CD14-positive monocyte (primary cell): ENCODE measurements around the gene IPO9. TPM values are rescaled to one million over a fixed set of nuclear protein-coding genes. Genes with fewer than 3 reads are reported as not detected.

Experiments used
- DNase-seq, 3 donors: peaks; one replicate each; pipeline ENCODE4 v3.0.0-alpha.2; 2011 to 2022
- H2AFZ ChIP-seq: 2 replicates; pipeline ENCODE4 v1.6.0; 2012; ENCODE audit warnings: mild to moderate bottlenecking, low read depth, low read length, inconsistent platforms; ENCODE audit not compliant: insufficient read depth, poor library complexity, severe bottlenecking
- H3K27ac ChIP-seq, 2 donors: 1 replicate in 1 of 2; 2 replicates in 1 of 2; pipeline ENCODE4 v1.5.1; 2012 to 2013; ENCODE audit warnings: low read length in 2 of 2, control low read depth in 1 of 2, inconsistent platforms in 1 of 2, low read depth in 1 of 2, mild to moderate bottlenecking in 1 of 2
- H3K27me3 ChIP-seq, 2 donors: one replicate each; pipeline versions ENCODE4 v1.6.0 to v1.6.1; 2011 to 2013; ENCODE audit warnings: low read length in 2 of 2; ENCODE audit not compliant: control insufficient read depth in 2 of 2, insufficient read depth in 2 of 2
- H3K36me3 ChIP-seq, 2 donors: replicated peaks in 1 of 2; 1 replicate in 1 of 2; 2 replicates in 1 of 2; pipeline versions ENCODE4 v1.5.1 to v1.6.1; 2012 to 2013; ENCODE audit warnings: low read length in 2 of 2, control low read depth in 1 of 2, inconsistent platforms in 1 of 2, mild to moderate bottlenecking in 1 of 2; ENCODE audit not compliant: insufficient read depth in 2 of 2, control insufficient read depth in 1 of 2
- H3K4me1 ChIP-seq, 2 donors: 1 replicate in 1 of 2; 2 replicates in 1 of 2; pipeline versions ENCODE4 v1.5.1 to v1.6.1; 2012 to 2013; ENCODE audit warnings: low read length in 2 of 2, control low read depth in 1 of 2, inconsistent platforms in 1 of 2, mild to moderate bottlenecking in 1 of 2, moderate library complexity in 1 of 2; ENCODE audit not compliant: insufficient read depth in 2 of 2, control insufficient read depth in 1 of 2
- H3K4me2 ChIP-seq: replicated peaks from 2 replicates; pipeline ENCODE3; 2012; ENCODE audit warnings: low read length, moderate library complexity, mild to moderate bottlenecking; ENCODE audit not compliant: poor library complexity, severe bottlenecking; ENCODE audit errors: extremely low read depth
- H3K4me3 ChIP-seq, 3 experiments: fragments of 200-600 bp in 1 of 3; sonication (generic) in 1 of 3; replicated peaks in 1 of 3; 1 replicate in 2 of 3; 2 replicates in 1 of 3; pipeline ENCODE4 v1.5.1; 2011 to 2013; ENCODE audit warnings: low read length in 3 of 3, mild to moderate bottlenecking in 3 of 3, control low read depth in 2 of 3, low read depth in 2 of 3, inconsistent platforms in 1 of 3, moderate library complexity in 1 of 3
- H3K79me2 ChIP-seq: 2 replicates; pipeline ENCODE4 v1.6.0; 2012; ENCODE audit warnings: mild to moderate bottlenecking, control low read depth, inconsistent platforms, low read length, moderate library complexity; ENCODE audit not compliant: insufficient read depth
- H3K9ac ChIP-seq: 2 replicates; pipeline ENCODE4 v1.6.0; 2017; ENCODE audit warnings: low read length, mild to moderate bottlenecking; ENCODE audit not compliant: insufficient read depth, poor library complexity, severe bottlenecking
- H3K9me3 ChIP-seq, 2 donors: replicated peaks in 1 of 2; 1 replicate in 1 of 2; 2 replicates in 1 of 2; pipeline versions ENCODE4 v1.5.1 to v1.6.1; 2012 to 2013; ENCODE audit warnings: low read length in 2 of 2, control low read depth in 1 of 2; ENCODE audit not compliant: control insufficient read depth in 1 of 2, insufficient read depth in 1 of 2
- H4K20me1 ChIP-seq: 2 replicates; pipeline ENCODE4 v1.6.0; 2012; ENCODE audit warnings: mild to moderate bottlenecking, low read length, control low read depth, moderate library complexity; ENCODE audit not compliant: insufficient read depth
- H3K27ac Mint-ChIP-seq, 7 donors: one replicate each; pipeline ENCODE4 v1.8.0; 2020; ENCODE audit warnings: mild to moderate bottlenecking in 7 of 7, mixed read lengths in 7 of 7, moderate library complexity in 6 of 7, inconsistent platforms in 2 of 7
- H3K27me3 Mint-ChIP-seq, 3 donors: one replicate each; pipeline ENCODE4 v1.8.0; 2021 to 2022; ENCODE audit warnings: low read depth in 3 of 3, mild to moderate bottlenecking in 3 of 3, mixed read lengths in 3 of 3, moderate library complexity in 3 of 3, inconsistent platforms in 1 of 3
- H3K36me3 Mint-ChIP-seq, 2 donors: one replicate each; pipeline ENCODE4 v1.8.0; 2020; ENCODE audit warnings: mixed read lengths in 2 of 2, inconsistent platforms in 1 of 2, mild to moderate bottlenecking in 1 of 2
- H3K4me1 Mint-ChIP-seq: one replicate; pipeline ENCODE4 v1.8.0; 2020; ENCODE audit warnings: mild to moderate bottlenecking, mixed read lengths
- H3K4me3 Mint-ChIP-seq, 2 donors: one replicate each; pipeline ENCODE4 v1.8.0; 2020; ENCODE audit warnings: mild to moderate bottlenecking in 2 of 2, mixed read lengths in 2 of 2, moderate library complexity in 1 of 2
- H3K9me3 Mint-ChIP-seq, 7 donors: one replicate each; pipeline ENCODE4 v1.8.0; 2020 to 2022; ENCODE audit warnings: mixed read lengths in 7 of 7, mild to moderate bottlenecking in 6 of 7, moderate library complexity in 6 of 7, inconsistent platforms in 2 of 7
- CTCF ChIP-seq: fragments of 200-600 bp; IDR thresholded peaks from one replicate; pipeline ENCODE4 v1.8.0; 2022; ENCODE audit warnings: antibody characterized with exemption, mild to moderate bottlenecking
- WGBS: methylation state at CpG from one replicate; pipeline ENCODE4 v1.1.5; 2013; ENCODE audit warnings: missing lambda C conversion rate; ENCODE audit not compliant: insufficient coverage; 5-methylcytosine and 5-hydroxymethylcytosine counted together
- intact Hi-C, 2 donors: fragments of 100-400 bp; cut with micrococcal nuclease; formaldehyde crosslinking; loops; one replicate each; pipeline versions ENCODE4 v1.15.0 to v1.15.1; 2023
- polyA plus RNA-seq, 3 donors: library from polyadenylated mRNA; depleted of rRNA in 1 of 3; unstranded in 2 of 3; stranded (reverse) in 1 of 3; fragments of 300-500 nt in 2 of 3; fragments of >200 nt in 1 of 3; fragmentation: Illumina TruSeq in 2 of 3; gene quantifications; 1 replicate in 2 of 3; 2 replicates in 1 of 3; pipeline ENCODE4 v1.2.3, GENCODE V29; 2012 to 2021

IPO9 gene
- polyA plus RNA-seq, 3 donors, result 11.3 to 12.6 (median 12.0) TPM

GRCh38 chr1:201891451-201892045 is 62.6 kb downstream of the IPO9 start:
- peaks cover 14% of the 10 kb centered on the region for H3K4me1 Mint-ChIP-seq
- Histone ChIP-seq H3K9ac (no peak overlapping the region), H3K4me1 (peaks cover 9 to 12% of the 10 kb centered on the region in 2 donors), H3K4me3 (no peak overlapping the region), H4K20me1 (no peaks in the 10 kb centered on the region), H3K79me2 (no peaks in the 10 kb centered on the region), H3K4me2 (no peak overlapping the region), H3K9me3 (peaks cover 0 to 6% of the 10 kb centered on the region in 2 donors), H3K36me3 (no peaks in the 10 kb centered on the region), H3K27me3 (peaks cover 19 to 47% of the 10 kb centered on the region in 2 donors), H3K27ac (no peak overlapping the region), H2AFZ (no peak overlapping the region)
- H3K36me3 Mint-ChIP-seq, result peaks cover 0 to 6% of the 10 kb centered on the region in 2 donors
- H3K9me3 Mint-ChIP-seq, result peaks cover 0 to 13% (median 1%) of the 10 kb centered on the region in 7 donors
- H3K4me3 Mint-ChIP-seq, result no peak overlapping the region
- intact Hi-C loops, result loop anchor here in 1 of 2 donors (5.0 kb wide), 1 partner anchor 71 kb away; no protein-coding TSS in a partner anchor
- 88% methylated on average over 4 of the region's 5 CpGs for WGBS
- TF ChIP-seq CTCF, result no peak
- no peak for DNase-seq
- H3K27me3 Mint-ChIP-seq, result peaks cover 39 to 49% (median 40%) of the 10 kb centered on the region in 3 donors
- peak overlapping the region in 1 of 7 donors; percentile 59 for H3K27ac Mint-ChIP-seq

DNA sequence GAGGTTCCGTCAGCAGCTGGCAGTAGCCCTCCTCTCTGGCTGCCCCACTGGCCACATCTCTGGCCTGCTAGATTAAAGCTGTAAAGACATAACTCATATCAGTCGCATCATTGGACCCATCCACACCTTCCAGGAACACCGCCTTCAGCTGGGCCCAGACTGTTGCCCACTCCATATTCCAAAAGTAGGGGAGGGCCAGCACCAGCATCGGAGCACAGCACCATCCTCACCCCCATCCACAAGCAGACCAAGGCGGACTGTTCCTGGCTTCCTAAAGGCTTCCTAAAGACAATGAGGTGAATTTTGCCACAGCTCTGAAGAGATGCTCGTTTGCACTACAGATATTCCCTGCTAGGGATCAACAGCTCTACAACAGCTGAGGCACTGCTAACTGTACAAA is 63.3 kb downstream of the IPO9 start:
- Mint-ChIP-seq H3K4me3 (no peak overlapping the region), H3K27me3 (peaks cover 32 to 42% (median 36%) of the 10 kb centered on the region in 3 donors), H3K9me3 (peaks cover 0 to 13% (median 1%) of the 10 kb centered on the region in 7 donors), H3K4me1 (peaks cover 14% of the 10 kb centered on the region), H3K36me3 (peaks cover 0 to 6% of the 10 kb centered on the region in 2 donors), H3K27ac (no peak overlapping the region)
- H3K4me2 ChIP-seq, result no peak overlapping the region
- H3K27me3 ChIP-seq, result peaks cover 16 to 41% of the 10 kb centered on the region in 2 donors
- no peaks in the 10 kb centered on the region for H4K20me1 ChIP-seq
- H3K9ac ChIP-seq, result no peak overlapping the region
- no peak overlapping the region for H3K27ac ChIP-seq
- H3K79me2 ChIP-seq, result no peaks in the 10 kb centered on the region
- no peak for DNase-seq
- 92% methylated on average over 5 of the region's 6 CpGs for WGBS
- intact Hi-C loops, result loop anchor here in 1 of 2 donors (5.0 kb wide), 1 partner anchor 70 kb away; no protein-coding TSS in a partner anchor
- peaks cover 9 to 12% of the 10 kb centered on the region in 2 donors for H3K4me1 ChIP-seq
- no peak overlapping the region for H3K4me3 ChIP-seq
- H3K36me3 ChIP-seq, result no peaks in the 10 kb centered on the region
- H3K9me3 ChIP-seq, result peaks cover 0 to 6% of the 10 kb centered on the region in 2 donors
- no peak for TF ChIP-seq CTCF
- no peak overlapping the region for H2AFZ ChIP-seq
